Gastrocnemius medialis (tissue), 4 donors: ENCODE data around the gene MRPS25. TPM values are rescaled to one million over a fixed set of nuclear protein-coding genes. Genes with fewer than 3 reads are reported as not detected.

Source experiments
- ATAC-seq, 2 donors: fragments of 150-250 bp; one replicate each; pipeline ENCODE4 v1.9.1; 2016
- DNase-seq, 2 donors: peaks; one replicate each; pipeline ENCODE4 v3.0.0-alpha.2; 2019
- H3K27ac ChIP-seq, 4 donors: fragments of 200-600 bp; sonication (generic); 1 replicate in 1 of 4; 2 replicates in 3 of 4; pipeline ENCODE4 v1.5.1; 2016 to 2018; ENCODE audit warnings: mild to moderate bottlenecking in 2 of 4, moderate library complexity in 1 of 4
- H3K27me3 ChIP-seq, 3 donors: fragments of 200-600 bp; sonication (generic) in 2 of 3; 1 replicate in 1 of 3; 2 replicates in 2 of 3; pipeline versions ENCODE4 v1.5.1 to v1.6.0; 2016 to 2019; ENCODE audit warnings: mild to moderate bottlenecking in 1 of 3, moderate library complexity in 1 of 3
- H3K36me3 ChIP-seq, 2 donors: fragments of 200-600 bp; sonication (generic) in 1 of 2; one replicate each; pipeline ENCODE4 v1.5.1; 2017 to 2018
- H3K4me1 ChIP-seq, 2 donors: fragments of 200-600 bp; sonication (generic) in 1 of 2; one replicate each; pipeline ENCODE4 v1.5.1; 2016 to 2017; ENCODE audit warnings: mild to moderate bottlenecking in 2 of 2
- H3K4me3 ChIP-seq, 4 donors: fragments of 200-600 bp; sonication (generic) in 3 of 4; 1 replicate in 1 of 4; 2 replicates in 3 of 4; pipeline ENCODE4 v1.5.1; 2016 to 2019; ENCODE audit warnings: mild to moderate bottlenecking in 2 of 4
- H3K9me3 ChIP-seq, 3 donors: fragments of 200-600 bp; sonication (generic) in 2 of 3; 1 replicate in 1 of 3; 2 replicates in 2 of 3; pipeline ENCODE4 v1.5.1; 2016 to 2019
- CTCF ChIP-seq, 5 experiments: fragments of 450-650 bp in 3 of 5; fragments of 200-600 bp in 2 of 5; sonication (generic) in 2 of 5; IDR thresholded peaks in 4 of 5; conservative IDR thresholded peaks in 1 of 5; 1 replicate in 4 of 5; 2 replicates in 1 of 5; pipeline ENCODE4 v1.5.1; 2016 to 2019; ENCODE audit warnings: antibody characterized with exemption in 5 of 5, mild to moderate bottlenecking in 3 of 5, moderate library complexity in 3 of 5
- POLR2A ChIP-seq, 2 donors: fragments of 450-650 bp; IDR thresholded peaks; one replicate each; pipeline ENCODE4 v1.6.1; 2017; ENCODE audit warnings: antibody characterized with exemption in 2 of 2, mild to moderate bottlenecking in 2 of 2, moderate library complexity in 2 of 2
- in situ Hi-C, 4 donors: fragments of 200-750 bp; cut with MboI; loops; one replicate each; pipeline versions ENCODE4 v1.15.0 to v1.8.0; 2017; ENCODE audit warnings: low sequenced_read_pairs in 4 of 4
- intact Hi-C: fragments of 100-400 bp; cut with DNase I; formaldehyde crosslinking; loops from one replicate; pipeline ENCODE4 v1.15.1; 2023; ENCODE audit warnings: low total_unique reads
- total RNA-seq, 4 donors: library from RNA; depleted of rRNA; stranded (reverse); fragments of >200 nt; gene quantifications; one replicate each; pipeline versions ENCODE4 v1.1.0 to v1.2.3, GENCODE V29; 2016

Gene MRPS25
- total RNA-seq, 4 donors from 2014 or later, result 71.4 to 88.6 (median 73.9) TPM

DNA sequence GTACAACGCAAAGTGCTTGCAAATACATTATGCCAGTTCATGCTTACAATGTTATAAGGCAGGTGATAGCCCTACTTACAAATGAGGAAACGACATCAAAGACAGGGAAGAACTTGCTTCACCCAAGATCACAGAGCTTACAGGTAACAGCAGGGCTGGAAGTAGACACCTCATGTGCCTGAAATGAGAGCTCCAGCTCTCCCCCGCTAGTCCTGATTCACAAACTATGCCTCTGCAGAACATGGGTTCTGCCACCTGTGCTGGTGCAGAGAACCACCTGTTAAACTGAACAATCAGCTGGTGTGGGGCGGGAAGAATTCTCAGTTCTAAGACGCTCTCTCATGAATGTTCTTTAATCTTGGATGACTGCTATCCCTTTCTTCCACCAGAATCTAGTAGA is 26.5 kb upstream of the MRPS25 start:
- H3K27ac ChIP-seq, result no peak overlapping the region
- ATAC-seq, result no peak

DNA sequence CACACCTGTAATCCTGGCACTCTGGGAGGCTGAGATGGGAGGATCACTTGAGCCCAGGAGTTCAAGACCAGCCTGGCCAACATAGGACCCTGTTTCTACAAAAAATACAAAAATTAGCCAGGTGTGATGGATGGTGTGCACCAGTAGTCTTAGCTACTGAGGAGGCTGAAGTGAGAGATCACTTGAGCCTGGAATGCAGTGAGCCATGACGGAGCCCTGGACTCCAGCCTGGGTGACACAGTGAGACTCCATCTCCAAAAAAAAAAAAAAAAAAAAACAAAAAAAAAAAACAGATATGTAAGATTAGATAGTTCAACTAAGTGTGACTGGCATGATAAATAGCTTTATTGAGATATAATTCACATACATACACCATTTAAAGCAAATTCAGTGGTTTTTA is 24.1 kb upstream of the MRPS25 start:
- no peak for ATAC-seq

More for the DNA sequence above, 26.5 kb upstream of the MRPS25 start:
- in situ Hi-C loops (loop anchor here in 1 of 4 donors (25.0 kb wide), 1 partner anchor 429 kb away; the partner anchor contains the start of gene CCDC174), intact Hi-C loops (no loop called here)
- Histone ChIP-seq H3K4me3 (no peak overlapping the region), H3K4me1 (peaks cover 0 to 1% of the 10 kb centered on the region in 2 donors), H3K36me3 (peaks cover 4 to 92% of the 10 kb centered on the region in 2 donors), H3K9me3 (no peaks in the 10 kb centered on the region), H3K27me3 (no peaks in the 10 kb centered on the region)
- DNase-seq, result no peak
- no peak for TF ChIP-seq POLR2A (IDR thresholded peaks at IDR 0.05)
- TF ChIP-seq CTCF (IDR thresholded peaks at IDR 0.05 in 4 of 5, conservative IDR thresholded peaks at IDR 0.05 in 1 of 5), result no peak

DNA sequence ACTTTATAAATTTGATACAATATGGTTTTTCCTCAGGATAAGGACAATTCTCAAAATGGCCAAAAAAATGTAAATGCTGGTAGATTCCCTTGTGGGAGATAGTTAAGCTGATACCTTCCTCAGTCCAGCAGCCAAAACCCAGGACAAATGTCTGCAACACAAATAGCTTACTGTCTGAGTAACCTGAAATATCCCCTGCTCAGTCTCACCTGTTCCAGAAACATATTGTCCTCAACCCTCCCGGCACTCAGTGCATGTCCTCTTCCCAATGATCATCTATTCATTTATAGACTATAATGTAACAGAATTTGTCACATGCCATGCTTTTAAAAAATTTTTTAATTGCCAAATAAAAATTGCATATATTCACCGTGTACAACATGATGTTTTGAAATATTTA is 21.6 kb upstream of the MRPS25 start:
- DNase-seq (no peak), ATAC-seq (peak in 1 of 2 donors; percentile 78)
- Histone ChIP-seq H3K9me3 (no peaks in the 10 kb centered on the region), H3K4me1 (peaks cover 0 to 6% of the 10 kb centered on the region in 2 donors), H3K36me3 (peaks cover 0 to 90% of the 10 kb centered on the region in 2 donors), H3K27ac (peak overlapping the region in 1 of 4 donors; percentile 9), H3K4me3 (no peak overlapping the region), H3K27me3 (no peaks in the 10 kb centered on the region)
- TF ChIP-seq POLR2A (IDR thresholded peaks at IDR 0.05), result no peak
- in situ Hi-C loops (loop anchor here in 1 of 4 donors (25.0 kb wide), 1 partner anchor 424 kb away; the partner anchor contains the start of gene CCDC174), intact Hi-C loops (no loop called here)

More for the DNA sequence above, 24.1 kb upstream of the MRPS25 start:
- DNase-seq, result no peak
- Histone ChIP-seq H3K27me3 (no peaks in the 10 kb centered on the region), H3K4me3 (no peak overlapping the region), H3K27ac (no peak overlapping the region), H3K9me3 (no peaks in the 10 kb centered on the region), H3K36me3 (peaks cover under 1 to 92% of the 10 kb centered on the region in 2 donors), H3K4me1 (peaks cover 0 to 6% of the 10 kb centered on the region in 2 donors)
- no peak for TF ChIP-seq CTCF (IDR thresholded peaks at IDR 0.05 in 4 of 5, conservative IDR thresholded peaks at IDR 0.05 in 1 of 5)
- no peak for TF ChIP-seq POLR2A (IDR thresholded peaks at IDR 0.05)
- intact Hi-C loops (no loop called here), in situ Hi-C loops (loop anchor here in 1 of 4 donors (25.0 kb wide), 1 partner anchor 427 kb away; the partner anchor contains the start of gene CCDC174)

- Histone ChIP-seq H3K4me1 (peaks cover 0 to 6% of the 10 kb centered on the region in 2 donors), H3K27me3 (no peaks in the 10 kb centered on the region), H3K36me3 (peaks cover 0 to 90% of the 10 kb centered on the region in 2 donors), H3K9me3 (no peaks in the 10 kb centered on the region), H3K27ac (peak overlapping the region in 1 of 4 donors; percentile 30), H3K4me3 (no peak overlapping the region)
- TF ChIP-seq CTCF (IDR thresholded peaks at IDR 0.05 in 4 of 5, conservative IDR thresholded peaks at IDR 0.05 in 1 of 5), result no peak
- DNase-seq (no peak), ATAC-seq (peak in 1 of 2 donors; percentile 58)
- in situ Hi-C loops, result loop anchor here in 1 of 4 donors (25.0 kb wide), 1 partner anchor 424 kb away; the partner anchor contains the start of gene CCDC174
- intact Hi-C loops, result no loop called here
Observed at GRCh38 chr3:15086263-15086662, 21.1 kb upstream of the MRPS25 start.

DNA sequence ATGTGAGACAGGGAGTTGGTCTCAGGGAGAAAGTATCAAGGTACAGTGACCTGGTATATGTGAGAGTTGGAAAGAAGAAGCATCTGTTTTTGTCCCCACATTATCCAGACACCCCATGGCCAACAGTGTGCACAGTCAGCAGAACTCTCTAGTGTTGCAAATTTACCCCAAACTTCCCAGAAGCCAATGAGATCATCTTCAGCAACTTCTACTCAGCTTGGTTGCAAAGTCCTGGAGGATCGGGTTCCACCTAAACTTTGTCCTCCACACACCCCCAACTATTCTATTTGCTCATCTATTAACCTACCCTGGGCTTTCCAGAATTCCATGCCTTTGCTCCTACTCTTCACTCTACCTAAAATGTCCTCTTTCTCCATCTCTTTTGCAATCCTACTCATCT is 18.1 kb upstream of the MRPS25 start:
- intact Hi-C loops, result no loop called here
- no peaks in the 10 kb centered on the region for H3K27me3 ChIP-seq
- ATAC-seq (no peak), DNase-seq (no peak)
- H3K4me3 ChIP-seq, result no peak overlapping the region
- peaks cover 0 to 92% of the 10 kb centered on the region in 2 donors for H3K36me3 ChIP-seq
- in situ Hi-C loops, result loop anchor here in 1 of 4 donors (25.0 kb wide), 1 partner anchor 421 kb away; the partner anchor contains the start of gene CCDC174
- no peaks in the 10 kb centered on the region for H3K9me3 ChIP-seq
- no peak overlapping the region for H3K27ac ChIP-seq
- H3K4me1 ChIP-seq, result peaks cover 0 to 6% of the 10 kb centered on the region in 2 donors
- no peak for TF ChIP-seq CTCF (IDR thresholded peaks at IDR 0.05 in 4 of 5, conservative IDR thresholded peaks at IDR 0.05 in 1 of 5)
- TF ChIP-seq POLR2A (IDR thresholded peaks at IDR 0.05), result no peak
